Measurements from ENCODE around the gene SLC16A6.
"Not testable (repeated sequence)": the region's sequence is repeated elsewhere in the genome, so short reads cannot be mapped to it uniquely, and the experiment has no call there.

SLC16A6 gene

GRCh38 chr17:68290955-68291835 is at the start of gene SLC16A6, which contains the start of gene ARSG:
SLC16A6 (minus strand) TSS chr17:68291127; CDS start chr17:68278320, 12,807 bp downstream.
ARSG (plus strand) TSS chr17:68291495; CDS start chr17:68307494, 15,999 bp downstream.
- no peak for DNase-seq

GRCh38 chr17:68334393-68334792 is 43.5 kb upstream of the SLC16A6 start:
- DNase-seq = no peak

- not testable (repeated sequence) for DNase-seq
Measured at GRCh38 chr17:68331932-68332331, 41.0 kb upstream of the SLC16A6 start.

- no peak for DNase-seq
Measured at GRCh38 chr17:68329331-68329730, 38.4 kb upstream of the SLC16A6 start.

GRCh38 chr17:68328676-68329075 is 37.7 kb upstream of the SLC16A6 start:
- DNase-seq = no peak

GRCh38 chr17:68327823-68328557 is 37.1 kb upstream of the SLC16A6 start:
- no peak for DNase-seq

- DNase-seq = no peak
Measured at GRCh38 chr17:68326681-68327080, 35.8 kb upstream of the SLC16A6 start.

GRCh38 chr17:68325961-68326360 is 35.0 kb upstream of the SLC16A6 start:
- DNase-seq = no peak

- DNase-seq = no peak
Measured at GRCh38 chr17:68324654-68325336, 33.9 kb upstream of the SLC16A6 start.

- DNase-seq = no peak
Measured at GRCh38 chr17:68324114-68324513, 33.2 kb upstream of the SLC16A6 start.

GRCh38 chr17:68322630-68323029 is 31.7 kb upstream of the SLC16A6 start:
- no peak for DNase-seq

- no peak for DNase-seq
Measured at GRCh38 chr17:68321556-68321954, 30.6 kb upstream of the SLC16A6 start.

- DNase-seq = no peak
Measured at GRCh38 chr17:68320943-68321555, 30.1 kb upstream of the SLC16A6 start.

- no peak for DNase-seq
Measured at GRCh38 chr17:68320311-68320865, 29.5 kb upstream of the SLC16A6 start.

- DNase-seq = no peak
Measured at GRCh38 chr17:68319410-68320162, 28.7 kb upstream of the SLC16A6 start.

GRCh38 chr17:68318103-68318991 is 27.4 kb upstream of the SLC16A6 start:
- DNase-seq = no peak

GRCh38 chr17:68317458-68317857 is 26.5 kb upstream of the SLC16A6 start:
- DNase-seq = no peak

GRCh38 chr17:68315930-68316329 is 25.0 kb upstream of the SLC16A6 start:
- no peak for DNase-seq

- DNase-seq = no peak
Measured at GRCh38 chr17:68314916-68315535, 24.1 kb upstream of the SLC16A6 start.

- DNase-seq = no peak
Measured at GRCh38 chr17:68310152-68310551, 19.2 kb upstream of the SLC16A6 start.

Data from NCI-H2107 (cell line).